Gastroesophageal sphincter (tissue), 3 donors: ENCODE measurements around the gene CHDH.

Experiments
- CTCF ChIP-seq, 4 experiments: fragments of 200-600 bp in 2 of 4; fragments of 450-650 bp in 2 of 4; sonication (generic) in 1 of 4; IDR thresholded peaks; one replicate each; pipeline ENCODE4 v1.5.1; 2017 to 2019; ENCODE audit warnings: antibody characterized with exemption in 4 of 4, mild to moderate bottlenecking in 2 of 4, moderate library complexity in 2 of 4
- POLR2A ChIP-seq, 2 donors: fragments of 450-650 bp; IDR thresholded peaks; one replicate each; pipeline ENCODE4 v1.6.1; 2017; ENCODE audit warnings: antibody characterized with exemption in 2 of 2, mild to moderate bottlenecking in 2 of 2, moderate library complexity in 1 of 2
- POLR2AphosphoS5 ChIP-seq: sonication (generic); formaldehyde crosslinking; IDR thresholded peaks from one replicate; pipeline ENCODE4 v1.6.1; 2017; ENCODE audit warnings: antibody characterized with exemption

- TF ChIP-seq POLR2A (IDR thresholded peaks at IDR 0.05), result no peak
- no peak for TF ChIP-seq POLR2AphosphoS5
- no peak for TF ChIP-seq CTCF (IDR thresholded peaks at IDR 0.05)
Observed at GRCh38 chr3:53805463-53806159, 40.6 kb downstream of the CHDH start.
